ENCODE results near the gene C16orf78. TPM values are rescaled to one million over a fixed set of nuclear protein-coding genes. Genes with fewer than 3 reads are reported as not detected.

C16orf78 gene
- total RNA-seq, 1 donor from 2014 or later = not detected

GRCh38 chr16:49400611-49401010 lies 27.0 kb downstream of the C16orf78 start:
- no peak overlapping the region for H3K4me3 Mint-ChIP-seq
- Histone ChIP-seq H3K9me3 (ENCODE audit: low read depth) (no peaks in the 10 kb centered on the region), H3K79me2 (ENCODE audit: low read depth) (no peaks in the 10 kb centered on the region), H3K4me3 (no peak overlapping the region), H3K4me1 (no peaks in the 10 kb centered on the region), H3K27me3 (no peaks in the 10 kb centered on the region), H3K9ac (no peak overlapping the region), H2AFZ (replicated peaks) (no peak overlapping the region), H4K20me1 (ENCODE audit: low read depth) (no peaks in the 10 kb centered on the region), H3K27ac (no peak overlapping the region), H3K4me2 (no peak overlapping the region), H3K36me3 (no peaks in the 10 kb centered on the region), H3F3A (ENCODE audit: low read depth) (no peaks in the 10 kb centered on the region)
- H3K27ac Mint-ChIP-seq = no peak overlapping the region
- H3K27me3 Mint-ChIP-seq (ENCODE audit: insufficient read depth, low read depth) = peaks cover 7% of the 10 kb centered on the region
- no peak for DNase-seq (ENCODE audit: low spot score)
- TF ChIP-seq EZH2phosphoT487 (IDR thresholded peaks at IDR 0.05) (no peak), EZH2 (IDR thresholded peaks at IDR 0.05) (no peak), CTCF (IDR thresholded peaks at IDR 0.05) (no peak)
- peaks cover 3% of the 10 kb centered on the region for H3K9me3 Mint-ChIP-seq
- no peaks in the 10 kb centered on the region for H3K4me1 Mint-ChIP-seq
- H3K36me3 Mint-ChIP-seq = no peaks in the 10 kb centered on the region

GRCh38 chr16:49405123-49405522 lies 31.5 kb downstream of the C16orf78 start:
- peaks cover 3% of the 10 kb centered on the region for H3K27me3 Mint-ChIP-seq (ENCODE audit: insufficient read depth, low read depth)
- Histone ChIP-seq H3K9me3 (ENCODE audit: low read depth) (no peaks in the 10 kb centered on the region), H2AFZ (replicated peaks) (no peak overlapping the region), H3K4me3 (no peak overlapping the region), H3K9ac (no peak overlapping the region), H4K20me1 (ENCODE audit: low read depth) (no peaks in the 10 kb centered on the region), H3K4me2 (no peak overlapping the region), H3F3A (ENCODE audit: low read depth) (no peaks in the 10 kb centered on the region), H3K27me3 (no peaks in the 10 kb centered on the region), H3K79me2 (ENCODE audit: low read depth) (no peaks in the 10 kb centered on the region), H3K27ac (no peak overlapping the region), H3K4me1 (no peaks in the 10 kb centered on the region), H3K36me3 (no peaks in the 10 kb centered on the region)
- no peaks in the 10 kb centered on the region for H3K36me3 Mint-ChIP-seq
- H3K4me1 Mint-ChIP-seq = peaks cover 8% of the 10 kb centered on the region
- DNase-seq (ENCODE audit: low spot score) = no peak
- H3K4me3 Mint-ChIP-seq = no peak overlapping the region
- no peak for TF ChIP-seq CTCF (IDR thresholded peaks at IDR 0.05)
- TF ChIP-seq EZH2phosphoT487 (IDR thresholded peaks at IDR 0.05) = no peak
- TF ChIP-seq EZH2 (IDR thresholded peaks at IDR 0.05) = no peak
- peaks cover 3% of the 10 kb centered on the region for H3K9me3 Mint-ChIP-seq
- no peak overlapping the region for H3K27ac Mint-ChIP-seq

- H3K27me3 ChIP-seq = no peaks in the 10 kb centered on the region
- H3K4me1 ChIP-seq = no peaks in the 10 kb centered on the region
- Mint-ChIP-seq H3K27me3 (ENCODE audit: insufficient read depth, low read depth) (peaks cover 3% of the 10 kb centered on the region), H3K36me3 (no peaks in the 10 kb centered on the region), H3K4me1 (peaks cover 11% of the 10 kb centered on the region), H3K27ac (no peak overlapping the region), H3K9me3 (peaks cover 3% of the 10 kb centered on the region), H3K4me3 (no peak overlapping the region)
- no peak overlapping the region for H3K4me2 ChIP-seq
- no peak for TF ChIP-seq CTCF (IDR thresholded peaks at IDR 0.05)
- no peak for TF ChIP-seq EZH2phosphoT487 (IDR thresholded peaks at IDR 0.05)
- TF ChIP-seq EZH2 (IDR thresholded peaks at IDR 0.05) = no peak
- H3K4me3 ChIP-seq = no peak overlapping the region
- H3K9me3 ChIP-seq (ENCODE audit: low read depth) = no peaks in the 10 kb centered on the region
- DNase-seq (ENCODE audit: low spot score) = no peak
- no peak overlapping the region for H2AFZ ChIP-seq (replicated peaks)
- H4K20me1 ChIP-seq (ENCODE audit: low read depth) = no peaks in the 10 kb centered on the region
- no peaks in the 10 kb centered on the region for H3F3A ChIP-seq (ENCODE audit: low read depth)
- H3K27ac ChIP-seq = no peak overlapping the region
- H3K79me2 ChIP-seq (ENCODE audit: low read depth) = no peaks in the 10 kb centered on the region
- no peaks in the 10 kb centered on the region for H3K36me3 ChIP-seq
- H3K9ac ChIP-seq = no peak overlapping the region
Measured at GRCh38 chr16:49405530-49405929, 31.9 kb downstream of the C16orf78 start.

All from neural progenitor cell (in vitro differentiated cells).